Effector memory CD8-positive, alpha-beta T cell (primary cell): ENCODE results near the gene TPRA1.

Experiments
- ATAC-seq: fragments of 150-1000 bp; cut with Tn5 transposase; replicated peaks from 2 replicates; pipeline ENCODE4 v1.10.0; 2021; ENCODE audit warnings: mild to moderate bottlenecking, moderate library complexity
- DNase-seq, 3 experiments: peaks; one replicate each; pipeline ENCODE4 v3.0.0; 2021
- H3K27ac Mint-ChIP-seq, 2 donors: one replicate each; pipeline ENCODE4 v1.8.0; 2022; ENCODE audit warnings: mild to moderate bottlenecking in 2 of 2, mixed read lengths in 2 of 2, moderate library complexity in 2 of 2
- H3K27me3 Mint-ChIP-seq, 2 donors: one replicate each; pipeline ENCODE4 v1.8.0; 2022; ENCODE audit warnings: mixed read lengths in 2 of 2
- H3K36me3 Mint-ChIP-seq: one replicate; pipeline ENCODE4 v1.8.0; 2022; ENCODE audit warnings: mild to moderate bottlenecking, moderate library complexity, mixed read lengths; ENCODE audit not compliant: insufficient read depth
- H3K4me1 Mint-ChIP-seq, 2 donors: one replicate each; pipeline ENCODE4 v1.8.0; 2022; ENCODE audit warnings: low read depth in 2 of 2, mixed read lengths in 2 of 2
- H3K4me3 Mint-ChIP-seq, 2 donors: one replicate each; pipeline ENCODE4 v1.8.0; 2022; ENCODE audit warnings: mild to moderate bottlenecking in 2 of 2, mixed read lengths in 2 of 2, moderate library complexity in 2 of 2
- H3K9me3 Mint-ChIP-seq, 2 donors: one replicate each; pipeline ENCODE4 v1.8.0; 2022; ENCODE audit warnings: mixed read lengths in 2 of 2

TPRA1 gene

GRCh38 chr3:127625821-127626220 lies 35.3 kb upstream of the TPRA1 start:
- Mint-ChIP-seq H3K4me1 (peaks cover 42 to 44% of the 10 kb centered on the region in 2 donors), H3K4me3 (peak overlapping the region; percentile 19 to 29), H3K9me3 (no peaks in the 10 kb centered on the region), H3K27me3 (peaks cover 10 to 15% of the 10 kb centered on the region in 2 donors), H3K27ac (peak overlapping the region in 1 of 2 donors; percentile 52), H3K36me3 (peaks cover 8% of the 10 kb centered on the region)
- no peak for DNase-seq
- ATAC-seq, result no peak

GRCh38 chr3:127624063-127624462 lies 33.5 kb upstream of the TPRA1 start:
- Mint-ChIP-seq H3K9me3 (no peaks in the 10 kb centered on the region), H3K36me3 (peaks cover 3% of the 10 kb centered on the region), H3K4me3 (no peak overlapping the region), H3K27me3 (no peaks in the 10 kb centered on the region), H3K4me1 (peaks cover 29 to 32% of the 10 kb centered on the region in 2 donors), H3K27ac (no peak overlapping the region)
- ATAC-seq, result no peak
- DNase-seq, result no peak

- Mint-ChIP-seq H3K4me1 (peaks cover 24 to 26% of the 10 kb centered on the region in 2 donors), H3K9me3 (no peaks in the 10 kb centered on the region), H3K36me3 (peaks cover 3% of the 10 kb centered on the region), H3K4me3 (no peak overlapping the region), H3K27me3 (no peaks in the 10 kb centered on the region), H3K27ac (no peak overlapping the region)
- no peak for DNase-seq
- no peak for ATAC-seq
Observed at GRCh38 chr3:127622772-127623576, 32.4 kb upstream of the TPRA1 start.

GRCh38 chr3:127622031-127622430 lies 31.5 kb upstream of the TPRA1 start:
- Mint-ChIP-seq H3K4me1 (peaks cover 14 to 16% of the 10 kb centered on the region in 2 donors), H3K9me3 (no peaks in the 10 kb centered on the region), H3K27me3 (no peaks in the 10 kb centered on the region), H3K36me3 (peaks cover 3% of the 10 kb centered on the region), H3K27ac (no peak overlapping the region), H3K4me3 (no peak overlapping the region)
- ATAC-seq (no peak), DNase-seq (no peak)

GRCh38 chr3:127620637-127621375 lies 30.3 kb upstream of the TPRA1 start:
- Mint-ChIP-seq H3K4me3 (no peak overlapping the region), H3K36me3 (peaks cover 4% of the 10 kb centered on the region), H3K4me1 (peaks cover 2 to 4% of the 10 kb centered on the region in 2 donors), H3K27me3 (no peaks in the 10 kb centered on the region), H3K9me3 (no peaks in the 10 kb centered on the region), H3K27ac (no peak overlapping the region)
- DNase-seq, result no peak
- no peak for ATAC-seq

GRCh38 chr3:127618891-127619290 lies 28.4 kb upstream of the TPRA1 start:
- Mint-ChIP-seq H3K4me3 (no peak overlapping the region), H3K9me3 (no peaks in the 10 kb centered on the region), H3K27me3 (no peaks in the 10 kb centered on the region), H3K36me3 (peaks cover 9% of the 10 kb centered on the region), H3K27ac (no peak overlapping the region), H3K4me1 (no peaks in the 10 kb centered on the region)
- no peak for ATAC-seq
- no peak for DNase-seq

GRCh38 chr3:127616836-127617605 lies 26.5 kb upstream of the TPRA1 start:
- DNase-seq (no peak), ATAC-seq (no peak)
- Mint-ChIP-seq H3K4me1 (no peaks in the 10 kb centered on the region), H3K27me3 (no peaks in the 10 kb centered on the region), H3K27ac (no peak overlapping the region), H3K9me3 (no peaks in the 10 kb centered on the region), H3K36me3 (peaks cover 9% of the 10 kb centered on the region), H3K4me3 (no peak overlapping the region)

GRCh38 chr3:127615631-127616305 lies 25.2 kb upstream of the TPRA1 start:
- Mint-ChIP-seq H3K4me3 (no peak overlapping the region), H3K4me1 (no peaks in the 10 kb centered on the region), H3K36me3 (peaks cover 14% of the 10 kb centered on the region), H3K27ac (no peak overlapping the region), H3K27me3 (no peaks in the 10 kb centered on the region), H3K9me3 (no peaks in the 10 kb centered on the region)
- no peak for ATAC-seq
- no peak for DNase-seq

GRCh38 chr3:127614928-127615589 lies 24.5 kb upstream of the TPRA1 start:
- Mint-ChIP-seq H3K4me3 (no peak overlapping the region), H3K4me1 (peaks cover 0 to 2% of the 10 kb centered on the region in 2 donors), H3K36me3 (peaks cover 19% of the 10 kb centered on the region), H3K27ac (no peak overlapping the region), H3K27me3 (no peaks in the 10 kb centered on the region), H3K9me3 (no peaks in the 10 kb centered on the region)
- ATAC-seq (no peak), DNase-seq (no peak)

- Mint-ChIP-seq H3K4me1 (peaks cover 0 to 3% of the 10 kb centered on the region in 2 donors), H3K36me3 (peaks cover 25% of the 10 kb centered on the region), H3K9me3 (no peaks in the 10 kb centered on the region), H3K4me3 (no peak overlapping the region), H3K27me3 (no peaks in the 10 kb centered on the region), H3K27ac (no peak overlapping the region)
- no peak for ATAC-seq
- DNase-seq, result no peak
Observed at GRCh38 chr3:127613406-127613805, 22.9 kb upstream of the TPRA1 start.

GRCh38 chr3:127612966-127613365 lies 22.4 kb upstream of the TPRA1 start:
- no peaks in the 10 kb centered on the region for H3K27me3 Mint-ChIP-seq
- no peak for ATAC-seq
- H3K36me3 Mint-ChIP-seq, result peaks cover 29% of the 10 kb centered on the region
- peaks cover 0 to 3% of the 10 kb centered on the region in 2 donors for H3K4me1 Mint-ChIP-seq
- no peaks in the 10 kb centered on the region for H3K9me3 Mint-ChIP-seq
- no peak for DNase-seq
- no peak overlapping the region for H3K27ac Mint-ChIP-seq
- no peak overlapping the region for H3K4me3 Mint-ChIP-seq

GRCh38 chr3:127611251-127611650 lies 20.7 kb upstream of the TPRA1 start:
- H3K36me3 Mint-ChIP-seq, result peaks cover 29% of the 10 kb centered on the region
- no peaks in the 10 kb centered on the region for H3K27me3 Mint-ChIP-seq
- no peak overlapping the region for H3K27ac Mint-ChIP-seq
- no peak overlapping the region for H3K4me3 Mint-ChIP-seq
- ATAC-seq, result no peak
- DNase-seq, result no peak
- H3K9me3 Mint-ChIP-seq, result no peaks in the 10 kb centered on the region
- peaks cover 0 to 3% of the 10 kb centered on the region in 2 donors for H3K4me1 Mint-ChIP-seq

GRCh38 chr3:127610105-127610504 lies 19.6 kb upstream of the TPRA1 start:
- Mint-ChIP-seq H3K27me3 (no peaks in the 10 kb centered on the region), H3K27ac (no peak overlapping the region), H3K4me3 (no peak overlapping the region), H3K9me3 (no peaks in the 10 kb centered on the region), H3K4me1 (peaks cover 0 to 3% of the 10 kb centered on the region in 2 donors), H3K36me3 (peaks cover 33% of the 10 kb centered on the region)
- ATAC-seq (no peak), DNase-seq (no peak)
